ENCODE results near the gene WASF3.

WASF3 gene

DNA sequence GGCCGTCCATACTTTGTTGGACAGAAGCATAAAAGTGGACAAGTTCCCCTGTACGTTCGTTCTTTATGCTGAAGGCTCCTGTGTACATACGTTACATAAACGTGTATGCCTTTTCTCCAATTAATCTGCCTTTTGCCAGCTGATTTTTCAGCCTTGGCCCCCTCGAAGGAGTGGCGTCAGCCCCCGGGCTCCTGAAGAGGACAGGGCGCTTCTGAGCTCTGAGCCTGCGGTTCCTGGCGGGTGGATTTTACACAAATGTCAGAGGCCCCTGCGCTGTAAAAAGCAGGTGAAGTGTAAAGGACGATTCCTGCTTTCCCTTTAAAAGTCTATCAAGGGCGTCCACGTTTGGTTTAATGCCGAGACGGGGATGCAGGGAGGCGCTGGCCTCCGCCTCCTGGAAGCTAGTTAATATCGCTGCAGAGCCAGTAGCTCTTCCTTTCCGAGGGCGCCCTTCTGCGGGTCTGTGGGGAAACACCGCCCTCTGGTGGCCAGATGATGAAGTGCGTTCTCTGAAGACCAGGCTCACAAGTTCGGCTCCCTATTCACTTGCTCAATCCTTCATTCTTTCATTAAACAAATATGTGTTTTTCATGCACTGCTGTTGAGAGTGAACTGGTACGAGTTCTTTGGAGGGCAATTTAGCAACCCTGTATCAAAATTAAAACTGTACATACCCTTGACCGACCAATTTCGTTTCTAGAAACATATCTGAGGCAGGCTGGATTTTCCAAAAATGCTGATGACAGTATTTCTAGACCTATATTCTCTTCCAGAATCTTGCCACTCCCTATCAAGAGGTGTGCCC, 141.1 kb downstream of the WASF3 start:
- H3K9me3 ChIP-seq (ENCODE audit: control insufficient read depth in 1 of 2, low read length in 2 of 2): no peaks in the 10 kb centered on the region
- peak overlapping the region in 1 of 2 donors; percentile 45 for H3K4me3 ChIP-seq (ENCODE audit: low read depth in 1 of 2, low read length in 2 of 2)
- H3K9ac ChIP-seq (ENCODE audit: low read depth in 1 of 2, low read length in 2 of 2): no peak overlapping the region
- no peak overlapping the region for H3K27ac ChIP-seq (ENCODE audit: low read depth, low read length)
- no peaks in the 10 kb centered on the region for H3K36me3 ChIP-seq (ENCODE audit: control insufficient read depth in 1 of 2, insufficient read depth in 2 of 2, low read length in 2 of 2)
- no peaks in the 10 kb centered on the region for H3K27me3 ChIP-seq (ENCODE audit: control insufficient read depth in 1 of 2, insufficient read depth in 2 of 2, low read length in 2 of 2)
- peaks cover 0 to 6% of the 10 kb centered on the region in 2 donors for H3K4me1 ChIP-seq (ENCODE audit: control insufficient read depth in 1 of 2, insufficient read depth in 2 of 2, low read length in 2 of 2)

DNA sequence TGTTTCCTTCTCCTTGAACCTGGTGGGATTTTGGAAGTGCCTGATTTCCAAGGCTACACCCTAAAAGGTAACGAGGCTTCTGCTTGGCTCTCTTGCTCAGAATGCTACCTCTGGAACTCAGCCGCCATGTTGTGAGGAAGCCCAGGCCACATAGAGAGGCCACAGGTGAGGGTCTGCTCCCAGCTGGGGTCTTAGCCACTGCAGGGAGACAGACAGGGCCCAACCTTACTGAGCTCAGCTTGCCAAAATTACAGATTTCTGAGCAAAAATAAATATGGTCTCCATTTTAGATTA, 141.7 kb downstream of the WASF3 start:
- H3K27ac ChIP-seq (ENCODE audit: low read depth, low read length): no peak overlapping the region
- no peaks in the 10 kb centered on the region for H3K36me3 ChIP-seq (ENCODE audit: control insufficient read depth in 1 of 2, insufficient read depth in 2 of 2, low read length in 2 of 2)
- peaks cover 0 to 6% of the 10 kb centered on the region in 2 donors for H3K4me1 ChIP-seq (ENCODE audit: control insufficient read depth in 1 of 2, insufficient read depth in 2 of 2, low read length in 2 of 2)
- no peaks in the 10 kb centered on the region for H3K9me3 ChIP-seq (ENCODE audit: control insufficient read depth in 1 of 2, low read length in 2 of 2)
- no peaks in the 10 kb centered on the region for H3K27me3 ChIP-seq (ENCODE audit: control insufficient read depth in 1 of 2, insufficient read depth in 2 of 2, low read length in 2 of 2)
- H3K4me3 ChIP-seq (ENCODE audit: low read depth in 1 of 2, low read length in 2 of 2): no peak overlapping the region
- no peak overlapping the region for H3K9ac ChIP-seq (ENCODE audit: low read depth in 1 of 2, low read length in 2 of 2)

DNA sequence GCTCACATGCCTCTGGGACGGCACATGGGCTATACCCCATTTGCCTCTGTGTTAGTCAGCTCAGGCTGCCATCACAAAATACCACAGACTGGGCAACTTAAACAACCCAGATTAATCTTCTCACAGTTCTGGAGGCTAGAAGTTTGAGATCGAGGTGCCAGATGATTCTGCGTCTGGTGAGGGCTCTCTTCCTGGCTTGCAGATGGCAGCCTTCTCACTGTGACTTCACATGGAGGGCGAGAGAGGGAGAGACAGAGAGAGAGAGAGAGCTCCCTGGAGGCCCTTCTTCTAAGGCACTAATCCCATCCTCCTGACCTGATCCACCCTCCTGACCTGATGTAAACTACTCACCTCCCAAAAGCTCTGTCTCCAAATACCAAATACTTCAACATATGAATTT, 148.1 kb downstream of the WASF3 start:
- H3K9ac ChIP-seq (ENCODE audit: low read depth in 1 of 2, low read length in 2 of 2): no peak overlapping the region

DNA sequence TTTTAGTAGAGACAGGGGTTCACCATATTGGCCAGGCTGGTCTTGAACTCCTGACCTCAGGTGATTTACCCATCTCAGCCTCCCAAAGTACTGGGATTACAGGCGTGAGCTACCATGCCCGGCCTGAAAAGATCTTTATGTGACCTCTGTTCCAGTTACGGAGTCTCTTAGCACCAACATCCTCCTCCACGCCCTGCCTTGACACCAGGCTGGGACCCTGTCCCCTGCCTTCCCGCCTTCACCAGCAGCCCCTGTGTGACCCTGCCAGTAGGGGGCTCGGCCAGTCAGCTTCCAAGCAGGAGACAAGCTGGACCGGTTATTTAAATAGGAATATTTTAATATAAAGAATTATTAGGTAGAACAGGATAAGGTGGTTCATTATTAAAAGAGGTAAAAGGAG, 148.9 kb downstream of the WASF3 start:
- no peak overlapping the region for H3K4me3 ChIP-seq (ENCODE audit: low read depth in 1 of 2, low read length in 2 of 2)
- no peaks in the 10 kb centered on the region for H3K9me3 ChIP-seq (ENCODE audit: control insufficient read depth in 1 of 2, low read length in 2 of 2)
- no peak overlapping the region for H3K27ac ChIP-seq (ENCODE audit: low read depth, low read length)
- H3K9ac ChIP-seq (ENCODE audit: low read depth in 1 of 2, low read length in 2 of 2): no peak overlapping the region
- H3K27me3 ChIP-seq (ENCODE audit: control insufficient read depth in 1 of 2, insufficient read depth in 2 of 2, low read length in 2 of 2): no peaks in the 10 kb centered on the region
- H3K4me1 ChIP-seq (ENCODE audit: control insufficient read depth in 1 of 2, insufficient read depth in 2 of 2, low read length in 2 of 2): no peaks in the 10 kb centered on the region
- H3K36me3 ChIP-seq (ENCODE audit: control insufficient read depth in 1 of 2, insufficient read depth in 2 of 2, low read length in 2 of 2): no peaks in the 10 kb centered on the region

More for the DNA sequence above, 148.1 kb downstream of the WASF3 start:
- no peaks in the 10 kb centered on the region for H3K36me3 ChIP-seq (ENCODE audit: control insufficient read depth in 1 of 2, insufficient read depth in 2 of 2, low read length in 2 of 2)
- H3K4me1 ChIP-seq (ENCODE audit: control insufficient read depth in 1 of 2, insufficient read depth in 2 of 2, low read length in 2 of 2): no peaks in the 10 kb centered on the region
- H3K9me3 ChIP-seq (ENCODE audit: control insufficient read depth in 1 of 2, low read length in 2 of 2): no peaks in the 10 kb centered on the region
- no peak overlapping the region for H3K27ac ChIP-seq (ENCODE audit: low read depth, low read length)
- no peak overlapping the region for H3K4me3 ChIP-seq (ENCODE audit: low read depth in 1 of 2, low read length in 2 of 2)
- H3K27me3 ChIP-seq (ENCODE audit: control insufficient read depth in 1 of 2, insufficient read depth in 2 of 2, low read length in 2 of 2): no peaks in the 10 kb centered on the region

DNA sequence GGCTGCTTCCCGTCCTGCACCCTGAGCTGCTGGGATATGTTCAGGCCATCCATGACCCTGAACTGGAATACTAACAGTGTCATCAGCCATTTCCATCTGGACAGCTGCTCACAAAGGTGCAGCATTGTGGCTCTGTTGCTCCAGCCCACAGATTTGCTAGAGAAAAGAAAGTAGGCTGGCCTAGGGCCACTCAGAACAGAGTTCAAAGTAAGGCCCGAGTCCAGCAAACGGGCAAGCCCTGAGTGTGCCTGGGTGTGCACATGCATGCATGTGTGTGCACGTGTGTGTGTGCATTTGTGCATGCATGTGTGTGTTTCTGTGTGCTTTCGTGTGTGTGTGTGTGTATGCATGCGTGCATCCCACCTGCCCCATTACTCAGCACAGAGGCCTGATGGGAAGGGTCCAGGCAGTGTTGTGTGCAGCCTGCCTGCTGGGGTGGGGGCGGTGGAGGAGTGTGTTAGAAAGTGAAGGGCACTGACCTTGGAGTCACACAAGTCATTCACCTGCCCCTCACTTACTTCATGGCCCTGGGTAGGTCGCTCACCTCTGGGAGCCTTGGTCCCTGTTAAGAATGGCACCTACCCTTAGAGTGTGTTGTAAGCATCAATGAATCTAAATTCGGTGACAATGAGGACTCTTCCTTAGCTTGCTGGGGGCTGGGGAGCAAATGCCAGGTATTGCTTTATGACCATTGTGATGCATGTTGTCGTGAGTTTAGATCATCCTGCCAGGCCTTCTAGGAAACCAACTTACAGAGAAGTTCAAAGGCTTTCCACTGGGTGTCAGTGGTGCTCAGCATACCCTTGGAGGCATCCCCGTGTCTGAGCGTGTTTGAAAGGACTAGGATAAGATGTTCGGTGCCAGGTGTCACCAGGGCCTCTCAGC, 149.9 kb downstream of the WASF3 start:
- Histone ChIP-seq H3K27ac (ENCODE audit: low read depth, low read length) (no peak overlapping the region), H3K27me3 (ENCODE audit: control insufficient read depth in 1 of 2, insufficient read depth in 2 of 2, low read length in 2 of 2) (no peaks in the 10 kb centered on the region), H3K4me3 (ENCODE audit: low read depth in 1 of 2, low read length in 2 of 2) (no peak overlapping the region), H3K9me3 (ENCODE audit: control insufficient read depth in 1 of 2, low read length in 2 of 2) (no peaks in the 10 kb centered on the region), H3K9ac (ENCODE audit: low read depth in 1 of 2, low read length in 2 of 2) (no peak overlapping the region), H3K36me3 (ENCODE audit: control insufficient read depth in 1 of 2, insufficient read depth in 2 of 2, low read length in 2 of 2) (no peaks in the 10 kb centered on the region), H3K4me1 (ENCODE audit: control insufficient read depth in 1 of 2, insufficient read depth in 2 of 2, low read length in 2 of 2) (no peaks in the 10 kb centered on the region)

DNA sequence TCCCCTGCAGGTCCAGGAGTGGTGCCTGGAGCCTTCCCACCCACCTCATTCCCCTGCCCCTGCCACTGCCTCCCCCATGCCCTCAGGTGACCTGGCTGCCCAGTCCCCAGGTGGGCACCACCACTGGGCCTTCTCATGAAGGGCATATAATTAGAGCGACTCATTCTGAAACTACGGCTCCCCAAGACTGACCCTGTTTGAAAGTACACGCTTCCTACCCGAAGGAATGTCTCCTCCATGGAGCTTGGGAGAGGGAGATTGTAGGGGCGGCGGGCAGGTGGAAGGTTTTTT, 150.5 kb downstream of the WASF3 start:
- Histone ChIP-seq H3K9me3 (ENCODE audit: control insufficient read depth in 1 of 2, low read length in 2 of 2) (no peaks in the 10 kb centered on the region), H3K4me1 (ENCODE audit: control insufficient read depth in 1 of 2, insufficient read depth in 2 of 2, low read length in 2 of 2) (no peaks in the 10 kb centered on the region), H3K4me3 (ENCODE audit: low read depth in 1 of 2, low read length in 2 of 2) (no peak overlapping the region), H3K27me3 (ENCODE audit: control insufficient read depth in 1 of 2, insufficient read depth in 2 of 2, low read length in 2 of 2) (no peaks in the 10 kb centered on the region), H3K9ac (ENCODE audit: low read depth in 1 of 2, low read length in 2 of 2) (no peak overlapping the region), H3K36me3 (ENCODE audit: control insufficient read depth in 1 of 2, insufficient read depth in 2 of 2, low read length in 2 of 2) (no peaks in the 10 kb centered on the region), H3K27ac (ENCODE audit: low read depth, low read length) (no peak overlapping the region)

DNA sequence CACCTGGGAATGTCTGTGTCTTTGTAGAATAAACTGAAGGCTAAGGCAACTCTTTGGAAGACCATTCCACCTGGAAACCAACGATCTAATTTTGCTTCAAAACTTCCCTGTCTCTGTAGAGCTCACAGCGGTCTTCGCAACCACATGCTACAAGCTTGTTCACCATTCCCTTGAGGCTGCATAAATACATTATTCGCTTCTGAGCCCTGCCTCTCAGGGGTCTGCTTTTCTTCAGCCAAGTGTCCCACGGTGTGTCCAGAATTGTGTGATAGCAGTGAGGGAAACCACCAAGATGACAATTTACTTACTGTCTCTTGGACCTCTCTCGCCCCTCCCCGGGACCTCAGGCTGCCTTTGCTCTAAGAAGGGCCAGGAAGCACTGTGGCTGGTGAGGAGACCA, 152.0 kb downstream of the WASF3 start:
- H3K9ac ChIP-seq (ENCODE audit: low read depth in 1 of 2, low read length in 2 of 2): no peak overlapping the region
- H3K9me3 ChIP-seq (ENCODE audit: control insufficient read depth in 1 of 2, low read length in 2 of 2): no peaks in the 10 kb centered on the region

DNA sequence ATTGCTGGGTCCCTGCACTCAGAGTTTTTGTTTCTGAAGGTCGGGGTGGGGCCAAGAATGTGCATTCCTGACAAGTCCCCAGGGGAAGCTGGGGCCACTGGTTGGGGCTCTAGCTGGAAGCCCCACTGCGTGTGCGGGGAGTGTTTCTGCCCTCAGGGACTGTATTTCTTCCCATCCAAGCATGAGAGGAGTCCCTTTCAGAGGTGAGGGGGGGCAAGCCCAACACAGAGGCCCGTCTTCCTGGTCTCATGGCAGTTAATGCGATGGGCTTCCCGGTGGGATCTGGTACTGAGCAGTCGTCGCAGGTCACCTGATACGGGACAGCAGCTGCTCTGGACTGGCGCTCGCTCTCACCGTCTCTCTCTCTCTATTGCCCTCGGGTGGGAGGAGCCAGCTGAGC, 152.7 kb downstream of the WASF3 start:
- H3K36me3 ChIP-seq (ENCODE audit: control insufficient read depth in 1 of 2, insufficient read depth in 2 of 2, low read length in 2 of 2): no peaks in the 10 kb centered on the region
- no peak overlapping the region for H3K27ac ChIP-seq (ENCODE audit: low read depth, low read length)
- H3K27me3 ChIP-seq (ENCODE audit: control insufficient read depth in 1 of 2, insufficient read depth in 2 of 2, low read length in 2 of 2): no peaks in the 10 kb centered on the region
- no peaks in the 10 kb centered on the region for H3K9me3 ChIP-seq (ENCODE audit: control insufficient read depth in 1 of 2, low read length in 2 of 2)
- H3K4me3 ChIP-seq (ENCODE audit: low read depth in 1 of 2, low read length in 2 of 2): no peak overlapping the region
- H3K4me1 ChIP-seq (ENCODE audit: control insufficient read depth in 1 of 2, insufficient read depth in 2 of 2, low read length in 2 of 2): no peaks in the 10 kb centered on the region
- no peak overlapping the region for H3K9ac ChIP-seq (ENCODE audit: low read depth in 1 of 2, low read length in 2 of 2)

More for the DNA sequence above, 152.0 kb downstream of the WASF3 start:
- H3K27me3 ChIP-seq (ENCODE audit: control insufficient read depth in 1 of 2, insufficient read depth in 2 of 2, low read length in 2 of 2): no peaks in the 10 kb centered on the region
- H3K4me1 ChIP-seq (ENCODE audit: control insufficient read depth in 1 of 2, insufficient read depth in 2 of 2, low read length in 2 of 2): no peaks in the 10 kb centered on the region
- no peak overlapping the region for H3K27ac ChIP-seq (ENCODE audit: low read depth, low read length)
- H3K36me3 ChIP-seq (ENCODE audit: control insufficient read depth in 1 of 2, insufficient read depth in 2 of 2, low read length in 2 of 2): no peaks in the 10 kb centered on the region
- H3K4me3 ChIP-seq (ENCODE audit: low read depth in 1 of 2, low read length in 2 of 2): no peak overlapping the region

DNA sequence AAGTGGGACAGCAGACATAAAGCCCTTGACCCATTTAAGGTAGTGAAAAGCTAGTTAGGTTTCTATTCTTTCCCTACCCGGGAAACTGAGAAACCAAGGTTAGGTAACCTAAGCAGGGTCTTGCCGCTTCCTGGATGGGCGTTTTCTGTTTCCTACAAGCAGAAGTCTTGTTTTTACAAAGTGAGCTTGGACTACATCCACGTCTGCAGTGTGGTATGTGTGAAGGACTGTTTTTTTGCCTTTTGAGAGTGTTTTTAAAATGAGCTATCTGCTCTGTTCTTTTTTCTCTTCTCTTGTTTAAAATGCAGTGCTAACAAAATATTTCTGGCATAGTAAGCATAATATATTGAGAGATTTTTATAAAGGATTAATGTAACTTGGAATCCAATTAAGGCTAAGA, 153.7 kb downstream of the WASF3 start:
- Histone ChIP-seq H3K4me3 (ENCODE audit: low read depth in 1 of 2, low read length in 2 of 2) (no peak overlapping the region), H3K27me3 (ENCODE audit: control insufficient read depth in 1 of 2, insufficient read depth in 2 of 2, low read length in 2 of 2) (no peaks in the 10 kb centered on the region), H3K4me1 (ENCODE audit: control insufficient read depth in 1 of 2, insufficient read depth in 2 of 2, low read length in 2 of 2) (no peaks in the 10 kb centered on the region), H3K36me3 (ENCODE audit: control insufficient read depth in 1 of 2, insufficient read depth in 2 of 2, low read length in 2 of 2) (no peaks in the 10 kb centered on the region), H3K9me3 (ENCODE audit: control insufficient read depth in 1 of 2, low read length in 2 of 2) (no peaks in the 10 kb centered on the region), H3K27ac (ENCODE audit: low read depth, low read length) (no peak overlapping the region), H3K9ac (ENCODE audit: low read depth in 1 of 2, low read length in 2 of 2) (no peak overlapping the region)

DNA sequence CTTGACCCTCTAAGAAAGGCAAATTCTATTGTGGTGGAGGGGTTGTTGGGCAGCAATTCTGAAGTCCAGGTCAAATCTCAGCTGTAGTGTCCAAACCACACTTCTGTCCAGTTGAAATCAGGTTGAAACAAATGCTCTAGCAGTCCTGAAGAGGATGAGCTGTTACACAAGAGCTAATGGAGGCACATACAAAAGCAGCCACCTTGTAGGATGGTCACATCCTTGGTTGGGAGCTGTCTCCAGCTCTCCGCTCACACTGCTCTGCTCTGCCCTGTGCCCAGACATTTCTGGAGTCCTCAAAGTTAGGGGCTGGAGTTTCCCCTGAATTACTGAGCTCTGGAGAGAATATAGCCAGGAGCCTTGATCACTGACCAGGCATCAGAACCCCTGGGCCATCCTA, 155.9 kb downstream of the WASF3 start:
- no peaks in the 10 kb centered on the region for H3K36me3 ChIP-seq (ENCODE audit: control insufficient read depth in 1 of 2, insufficient read depth in 2 of 2, low read length in 2 of 2)
- no peak overlapping the region for H3K9ac ChIP-seq (ENCODE audit: low read depth in 1 of 2, low read length in 2 of 2)
- no peak overlapping the region for H3K27ac ChIP-seq (ENCODE audit: low read depth, low read length)
- H3K4me1 ChIP-seq (ENCODE audit: control insufficient read depth in 1 of 2, insufficient read depth in 2 of 2, low read length in 2 of 2): no peaks in the 10 kb centered on the region
- no peak overlapping the region for H3K4me3 ChIP-seq (ENCODE audit: low read depth in 1 of 2, low read length in 2 of 2)
- H3K27me3 ChIP-seq (ENCODE audit: control insufficient read depth in 1 of 2, insufficient read depth in 2 of 2, low read length in 2 of 2): no peaks in the 10 kb centered on the region
- H3K9me3 ChIP-seq (ENCODE audit: control insufficient read depth in 1 of 2, low read length in 2 of 2): no peaks in the 10 kb centered on the region
